Common myeloid progenitor, CD34-positive (primary cell): ENCODE results near the gene GRIK5.

Source experiments
- CTCF ChIA-PET: fragments of 350-600 bp; sonication (Branson Sonifier 250); formaldehyde crosslinking; loops from one replicate; lab custom pipeline; 2021; ENCODE audit warnings: antibody characterized with exemption; lab: Charles Lee
- POLR2A ChIA-PET: fragments of 350-600 bp; sonication (Branson Sonifier 250); formaldehyde crosslinking; loops from one replicate; lab custom pipeline; 2021; ENCODE audit warnings: antibody characterized with exemption; lab: Charles Lee
- DNase-seq, 3 donors: peaks; one replicate each; pipeline versions ENCODE4 v3.0.0 to v3.0.0-alpha.2; 2013
- H3K27ac ChIP-seq, 2 experiments: 1 replicate in 1 of 2; 2 replicates in 1 of 2; pipeline ENCODE4 v1.7.0; 2013; ENCODE audit warnings: inconsistent platforms in 2 of 2, low read length in 2 of 2, mild to moderate bottlenecking in 2 of 2, low read depth in 1 of 2, moderate library complexity in 1 of 2; ENCODE audit not compliant: severe bottlenecking in 2 of 2, insufficient read depth in 1 of 2, poor library complexity in 1 of 2
- H3K27me3 ChIP-seq, 5 experiments: replicated peaks in 2 of 5; 1 replicate in 3 of 5; 2 replicates in 2 of 5; pipeline versions ENCODE4 v1.6.1 to v1.7.0; 2013; ENCODE audit warnings: low read length in 4 of 5, mild to moderate bottlenecking in 2 of 5, moderate library complexity in 2 of 5, inconsistent platforms in 1 of 5; ENCODE audit not compliant: insufficient read depth in 5 of 5, control insufficient read depth in 4 of 5
- H3K36me3 ChIP-seq, 4 experiments: 1 replicate in 2 of 4; 2 replicates in 2 of 4; pipeline versions ENCODE4 v1.6.1 to v1.7.0; 2013; ENCODE audit warnings: low read length in 3 of 4, control low read depth in 1 of 4, mild to moderate bottlenecking in 1 of 4; ENCODE audit not compliant: control insufficient read depth in 4 of 4, insufficient read depth in 4 of 4
- H3K4me1 ChIP-seq, 4 experiments: 1 replicate in 3 of 4; 2 replicates in 1 of 4; pipeline versions ENCODE4 v1.6.1 to v1.7.1; 2013; ENCODE audit warnings: low read length in 3 of 4, mild to moderate bottlenecking in 3 of 4, control low read depth in 1 of 4, inconsistent platforms in 1 of 4, moderate library complexity in 1 of 4; ENCODE audit not compliant: control insufficient read depth in 4 of 4, insufficient read depth in 4 of 4; ENCODE audit errors: control extremely low read depth in 1 of 4
- H3K4me3 ChIP-seq, 7 experiments: 1 replicate in 4 of 7; 2 replicates in 3 of 7; pipeline versions ENCODE4 v1.5.1 to v1.7.0; 2013; ENCODE audit warnings: mild to moderate bottlenecking in 7 of 7, low read length in 6 of 7, moderate library complexity in 6 of 7, inconsistent platforms in 2 of 7, low read depth in 2 of 7, control low read depth in 1 of 7; ENCODE audit not compliant: insufficient read depth in 4 of 7, control insufficient read depth in 1 of 7; ENCODE audit errors: extremely low read depth in 1 of 7
- H3K9me3 ChIP-seq, 5 experiments: 1 replicate in 4 of 5; 2 replicates in 1 of 5; pipeline versions ENCODE4 v1.6.1 to v1.7.1; 2013; ENCODE audit warnings: low read length in 4 of 5, mild to moderate bottlenecking in 2 of 5, inconsistent platforms in 1 of 5, low read depth in 1 of 5, moderate library complexity in 1 of 5; ENCODE audit not compliant: control insufficient read depth in 4 of 5, insufficient read depth in 2 of 5; ENCODE audit errors: control extremely low read depth in 1 of 5
- WGBS: methylation state at CpG from one replicate; pipeline ENCODE4 v1.1.5; 2013; ENCODE audit not compliant: insufficient coverage; 5-methylcytosine and 5-hydroxymethylcytosine counted together

Gene GRIK5

DNA sequence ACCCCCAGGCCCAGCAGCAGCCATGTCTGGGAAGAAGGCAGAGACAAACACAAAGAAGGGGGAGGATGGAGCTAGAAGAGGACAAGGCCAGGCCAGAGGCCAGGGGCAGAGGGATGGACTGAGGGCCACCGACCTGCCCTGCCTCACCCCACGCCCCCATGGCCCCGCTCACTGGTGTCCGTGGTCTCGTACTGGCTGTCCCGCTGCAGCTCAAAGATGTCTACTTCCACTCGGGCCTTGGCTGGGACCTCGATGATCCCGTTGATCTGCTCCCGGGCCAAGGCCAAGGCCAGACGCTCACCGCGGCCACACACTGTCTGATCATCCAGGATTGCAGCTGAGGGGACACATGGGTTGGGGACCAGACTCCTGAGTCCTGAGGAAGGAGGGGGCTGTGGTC, 5.0 kb downstream of the GRIK5 start:
- Histone ChIP-seq H3K36me3 (peaks cover 6 to 47% (median 40%) of the 10 kb centered on the region in 4 experiments), H3K4me3 (no peak overlapping the region), H3K27me3 (no peaks in the 10 kb centered on the region), H3K27ac (no peak overlapping the region), H3K9me3 (no peaks in the 10 kb centered on the region), H3K4me1 (peaks cover 3 to 20% (median 19%) of the 10 kb centered on the region in 4 experiments)
- 96% methylated on average over 13 of the region's 13 CpGs for WGBS
- ChIA-PET POLR2A (interaction anchor here (1.3 kb wide), 1 partner anchor 13 kb away, joined by 3 read pairs; no protein-coding TSS in a partner anchor), CTCF (interaction anchor here (1.6 kb wide), 1 partner anchor 37 kb away, joined by 5 read pairs; no protein-coding TSS in a partner anchor)
- DNase-seq: no peak

GRCh38 chr19:42064432-42064831, 5.6 kb downstream of the GRIK5 start:
- Histone ChIP-seq H3K36me3 (peaks cover 6 to 53% (median 43%) of the 10 kb centered on the region in 4 experiments), H3K9me3 (no peaks in the 10 kb centered on the region), H3K4me3 (no peak overlapping the region), H3K4me1 (peaks cover 3 to 15% (median 14%) of the 10 kb centered on the region in 4 experiments), H3K27me3 (no peaks in the 10 kb centered on the region), H3K27ac (no peak overlapping the region)
- no peak for DNase-seq
- ChIA-PET CTCF (interaction anchor here (1.6 kb wide), 1 partner anchor 36 kb away, joined by 5 read pairs; no protein-coding TSS in a partner anchor), POLR2A (no interaction called here)
- WGBS: 96% methylated on average over 5 of the region's 6 CpGs

- Histone ChIP-seq H3K9me3 (no peaks in the 10 kb centered on the region), H3K4me1 (no peaks in the 10 kb centered on the region), H3K27me3 (no peaks in the 10 kb centered on the region), H3K27ac (no peak overlapping the region), H3K4me3 (no peak overlapping the region), H3K36me3 (peaks cover 8 to 67% (median 52%) of the 10 kb centered on the region in 4 experiments)
- POLR2A ChIA-PET: no interaction called here
- WGBS: 93% methylated on average over 10 of the region's 16 CpGs
- no peak for DNase-seq
- CTCF ChIA-PET: no interaction called here
Measured at GRCh38 chr19:42062381-42062780, 7.6 kb downstream of the GRIK5 start.

DNA sequence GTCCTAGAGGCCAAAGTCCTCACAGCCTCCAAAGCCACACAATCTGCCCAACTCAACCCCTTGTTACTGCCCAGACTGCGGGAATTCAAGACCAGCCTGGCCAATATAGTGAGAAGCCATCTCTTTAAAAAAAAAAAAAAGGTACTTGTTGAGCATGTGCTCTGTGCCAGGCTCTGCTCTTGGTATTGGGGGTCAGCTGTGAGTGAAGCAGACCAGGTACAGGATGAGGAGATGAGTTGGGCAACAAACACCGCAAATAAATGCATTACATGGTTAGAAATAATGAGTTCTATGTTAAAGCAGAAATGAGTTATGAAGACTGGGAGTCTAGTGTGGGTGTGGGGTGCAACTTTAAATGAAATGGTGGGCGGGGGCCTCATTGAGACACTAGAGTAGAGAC, 9.9 kb downstream of the GRIK5 start:
- H3K36me3 ChIP-seq: peaks cover 14 to 82% (median 55%) of the 10 kb centered on the region in 4 experiments
- no peak for DNase-seq
- H3K27me3 ChIP-seq: no peaks in the 10 kb centered on the region
- ChIA-PET POLR2A (no interaction called here), CTCF (interaction anchor here (0.9 kb wide), 1 partner anchor 33 kb away, joined by 5 read pairs; no protein-coding TSS in a partner anchor)
- no peak overlapping the region for H3K27ac ChIP-seq
- peaks cover 0 to 4% (median 0%) of the 10 kb centered on the region in 4 experiments for H3K4me1 ChIP-seq
- H3K4me3 ChIP-seq: no peak overlapping the region
- H3K9me3 ChIP-seq: no peaks in the 10 kb centered on the region
- 93% methylated on average over 3 of the region's 3 CpGs for WGBS

DNA sequence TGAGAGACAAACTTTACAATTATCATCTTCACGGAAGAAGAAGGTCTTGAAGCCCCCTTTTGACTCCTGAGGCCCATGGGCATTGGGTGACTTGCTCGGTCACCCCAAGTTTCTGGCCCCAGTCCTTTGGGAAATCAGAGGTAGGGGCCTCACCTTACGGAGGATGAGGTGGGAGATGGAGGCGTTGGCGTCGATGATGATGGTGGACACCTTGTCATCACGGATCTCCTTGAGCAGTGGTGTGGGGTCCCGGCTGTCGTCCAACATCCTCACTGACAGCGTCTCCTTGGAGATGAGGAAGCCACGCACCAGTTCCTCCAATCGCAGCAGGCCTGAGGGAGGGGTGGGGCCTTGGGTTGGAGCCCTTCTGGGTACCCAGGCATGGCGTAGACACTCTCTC, 10.8 kb downstream of the GRIK5 start:
- no peaks in the 10 kb centered on the region for H3K27me3 ChIP-seq
- H3K4me1 ChIP-seq: peaks cover 0 to 4% (median 0%) of the 10 kb centered on the region in 4 experiments
- H3K9me3 ChIP-seq: no peaks in the 10 kb centered on the region
- POLR2A ChIA-PET: no interaction called here
- peaks cover 18 to 80% (median 56%) of the 10 kb centered on the region in 4 experiments for H3K36me3 ChIP-seq
- DNase-seq: no peak
- no peak overlapping the region for H3K27ac ChIP-seq
- CTCF ChIA-PET: no interaction called here
- WGBS: 93% methylated on average over 3 of the region's 13 CpGs
- no peak overlapping the region for H3K4me3 ChIP-seq

DNA sequence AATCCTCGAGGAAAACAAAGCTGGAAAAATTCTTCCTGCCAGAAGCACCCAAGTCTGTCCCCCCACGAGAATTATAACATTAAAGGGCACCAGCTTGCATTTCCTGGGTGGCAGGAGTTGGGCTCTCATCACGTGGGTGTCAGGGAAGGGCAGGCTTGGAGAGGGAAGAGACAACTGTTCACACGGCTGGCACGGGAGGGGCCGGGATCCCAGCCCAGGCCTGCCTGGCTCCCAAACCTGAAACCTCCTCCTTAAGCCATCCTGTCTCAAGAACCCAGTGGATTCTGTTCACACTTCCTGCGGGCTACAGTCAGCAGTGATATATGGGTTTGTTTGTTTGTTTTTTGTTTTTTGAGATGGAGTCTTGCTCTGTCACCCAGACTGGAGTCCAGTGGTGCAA, 12.2 kb downstream of the GRIK5 start:
- WGBS: 89% methylated on average over 4 of the region's 7 CpGs

GRCh38 chr19:42054205-42054604, 15.8 kb downstream of the GRIK5 start:
- 98% methylated on average over 8 of the region's 18 CpGs for WGBS
- H3K9me3 ChIP-seq: no peaks in the 10 kb centered on the region
- H3K4me1 ChIP-seq: peaks cover 0 to 4% (median 0%) of the 10 kb centered on the region in 4 experiments
- H3K4me3 ChIP-seq: no peak overlapping the region
- ChIA-PET POLR2A (no interaction called here), CTCF (interaction anchor here (0.9 kb wide), 1 partner anchor 19 kb away, joined by 3 read pairs; no protein-coding TSS in a partner anchor)
- no peak for DNase-seq
- no peaks in the 10 kb centered on the region for H3K27me3 ChIP-seq
- H3K27ac ChIP-seq: no peak overlapping the region
- peaks cover 17 to 77% (median 49%) of the 10 kb centered on the region in 4 experiments for H3K36me3 ChIP-seq

More for the DNA sequence above, 12.2 kb downstream of the GRIK5 start:
- DNase-seq: no peak
- ChIA-PET POLR2A (no interaction called here), CTCF (no interaction called here)
- Histone ChIP-seq H3K27me3 (no peaks in the 10 kb centered on the region), H3K9me3 (no peaks in the 10 kb centered on the region), H3K4me1 (peaks cover 0 to 4% (median 0%) of the 10 kb centered on the region in 4 experiments), H3K27ac (no peak overlapping the region), H3K36me3 (peaks cover 17 to 82% (median 57%) of the 10 kb centered on the region in 4 experiments), H3K4me3 (no peak overlapping the region)
